ENCODE measurements around the gene KRTAP13-1.

DNA sequence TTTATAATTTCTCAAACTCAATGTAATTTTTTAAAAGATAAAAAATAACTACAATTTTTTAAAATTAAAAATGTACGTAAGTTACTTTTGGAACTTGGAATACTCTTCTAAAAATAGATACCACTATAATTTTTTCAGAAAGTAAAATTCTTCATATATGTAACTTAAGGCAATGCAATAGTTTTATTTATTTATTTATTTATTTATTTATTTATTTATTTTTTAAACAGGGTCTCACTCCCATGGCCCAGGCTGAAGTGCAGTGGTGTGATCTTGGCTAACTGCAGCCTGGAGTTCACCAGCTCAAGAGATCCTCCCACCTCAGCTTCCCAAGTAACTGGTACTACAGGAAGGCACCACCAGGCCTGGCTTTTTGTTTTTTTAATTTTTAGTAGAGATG is 44.3 kb upstream of the KRTAP13-1 start:
- TF ChIP-seq, protein P1, sequence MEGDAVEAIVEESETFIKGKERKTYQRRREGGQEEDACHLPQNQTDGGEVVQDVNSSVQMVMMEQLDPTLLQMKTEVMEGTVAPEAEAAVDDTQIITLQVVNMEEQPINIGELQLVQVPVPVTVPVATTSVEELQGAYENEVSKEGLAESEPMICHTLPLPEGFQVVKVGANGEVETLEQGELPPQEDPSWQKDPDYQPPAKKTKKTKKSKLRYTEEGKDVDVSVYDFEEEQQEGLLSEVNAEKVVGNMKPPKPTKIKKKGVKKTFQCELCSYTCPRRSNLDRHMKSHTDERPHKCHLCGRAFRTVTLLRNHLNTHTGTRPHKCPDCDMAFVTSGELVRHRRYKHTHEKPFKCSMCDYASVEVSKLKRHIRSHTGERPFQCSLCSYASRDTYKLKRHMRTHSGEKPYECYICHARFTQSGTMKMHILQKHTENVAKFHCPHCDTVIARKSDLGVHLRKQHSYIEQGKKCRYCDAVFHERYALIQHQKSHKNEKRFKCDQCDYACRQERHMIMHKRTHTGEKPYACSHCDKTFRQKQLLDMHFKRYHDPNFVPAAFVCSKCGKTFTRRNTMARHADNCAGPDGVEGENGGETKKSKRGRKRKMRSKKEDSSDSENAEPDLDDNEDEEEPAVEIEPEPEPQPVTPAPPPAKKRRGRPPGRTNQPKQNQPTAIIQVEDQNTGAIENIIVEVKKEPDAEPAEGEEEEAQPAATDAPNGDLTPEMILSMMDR (IDR thresholded peaks at IDR 0.05), result no peak
- TF ChIP-seq POLR2A (IDR thresholded peaks at IDR 0.05; ENCODE audit: low read length), result no peak
- TF ChIP-seq, protein P2, sequence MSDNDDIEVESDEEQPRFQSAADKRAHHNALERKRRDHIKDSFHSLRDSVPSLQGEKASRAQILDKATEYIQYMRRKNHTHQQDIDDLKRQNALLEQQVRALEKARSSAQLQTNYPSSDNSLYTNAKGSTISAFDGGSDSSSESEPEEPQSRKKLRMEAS (IDR thresholded peaks at IDR 0.05), result no peak
- TF ChIP-seq EP300 (IDR thresholded peaks at IDR 0.05), result no peak
- TF ChIP-seq MYC (IDR thresholded peaks at IDR 0.05; ENCODE audit: borderline replicate concordance, low read length), result no peak
- no peak; the same call in 1 of the 2 replicates for TF ChIP-seq ZC3H11A (IDR thresholded peaks at IDR 0.05)
- TF ChIP-seq, protein P3, sequence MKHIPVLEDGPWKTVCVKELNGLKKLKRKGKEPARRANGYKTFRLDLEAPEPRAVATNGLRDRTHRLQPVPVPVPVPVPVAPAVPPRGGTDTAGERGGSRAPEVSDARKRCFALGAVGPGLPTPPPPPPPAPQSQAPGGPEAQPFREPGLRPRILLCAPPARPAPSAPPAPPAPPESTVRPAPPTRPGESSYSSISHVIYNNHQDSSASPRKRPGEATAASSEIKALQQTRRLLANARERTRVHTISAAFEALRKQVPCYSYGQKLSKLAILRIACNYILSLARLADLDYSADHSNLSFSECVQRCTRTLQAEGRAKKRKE (CRISPR knock-in tag; IDR thresholded peaks at IDR 0.05; ENCODE audit: low read depth), result no peak
- TF ChIP-seq, protein P4, sequence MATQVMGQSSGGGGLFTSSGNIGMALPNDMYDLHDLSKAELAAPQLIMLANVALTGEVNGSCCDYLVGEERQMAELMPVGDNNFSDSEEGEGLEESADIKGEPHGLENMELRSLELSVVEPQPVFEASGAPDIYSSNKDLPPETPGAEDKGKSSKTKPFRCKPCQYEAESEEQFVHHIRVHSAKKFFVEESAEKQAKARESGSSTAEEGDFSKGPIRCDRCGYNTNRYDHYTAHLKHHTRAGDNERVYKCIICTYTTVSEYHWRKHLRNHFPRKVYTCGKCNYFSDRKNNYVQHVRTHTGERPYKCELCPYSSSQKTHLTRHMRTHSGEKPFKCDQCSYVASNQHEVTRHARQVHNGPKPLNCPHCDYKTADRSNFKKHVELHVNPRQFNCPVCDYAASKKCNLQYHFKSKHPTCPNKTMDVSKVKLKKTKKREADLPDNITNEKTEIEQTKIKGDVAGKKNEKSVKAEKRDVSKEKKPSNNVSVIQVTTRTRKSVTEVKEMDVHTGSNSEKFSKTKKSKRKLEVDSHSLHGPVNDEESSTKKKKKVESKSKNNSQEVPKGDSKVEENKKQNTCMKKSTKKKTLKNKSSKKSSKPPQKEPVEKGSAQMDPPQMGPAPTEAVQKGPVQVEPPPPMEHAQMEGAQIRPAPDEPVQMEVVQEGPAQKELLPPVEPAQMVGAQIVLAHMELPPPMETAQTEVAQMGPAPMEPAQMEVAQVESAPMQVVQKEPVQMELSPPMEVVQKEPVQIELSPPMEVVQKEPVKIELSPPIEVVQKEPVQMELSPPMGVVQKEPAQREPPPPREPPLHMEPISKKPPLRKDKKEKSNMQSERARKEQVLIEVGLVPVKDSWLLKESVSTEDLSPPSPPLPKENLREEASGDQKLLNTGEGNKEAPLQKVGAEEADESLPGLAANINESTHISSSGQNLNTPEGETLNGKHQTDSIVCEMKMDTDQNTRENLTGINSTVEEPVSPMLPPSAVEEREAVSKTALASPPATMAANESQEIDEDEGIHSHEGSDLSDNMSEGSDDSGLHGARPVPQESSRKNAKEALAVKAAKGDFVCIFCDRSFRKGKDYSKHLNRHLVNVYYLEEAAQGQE (IDR thresholded peaks at IDR 0.05), result no peak
- no peak for TF ChIP-seq HOXB5 (CRISPR knock-in tag; IDR thresholded peaks at IDR 0.05)
- no peak for TF ChIP-seq NR3C1 (IDR thresholded peaks at IDR 0.05)
- no peak for TF ChIP-seq ZFP36 (IDR thresholded peaks at IDR 0.05; ENCODE audit: borderline replicate concordance, partially characterized antibody)
- TF ChIP-seq RAD21 (conservative IDR thresholded peaks at IDR 0.05 in 1 of 2, IDR thresholded peaks at IDR 0.05 in 1 of 2), result no peak
- TF ChIP-seq, protein P5, sequence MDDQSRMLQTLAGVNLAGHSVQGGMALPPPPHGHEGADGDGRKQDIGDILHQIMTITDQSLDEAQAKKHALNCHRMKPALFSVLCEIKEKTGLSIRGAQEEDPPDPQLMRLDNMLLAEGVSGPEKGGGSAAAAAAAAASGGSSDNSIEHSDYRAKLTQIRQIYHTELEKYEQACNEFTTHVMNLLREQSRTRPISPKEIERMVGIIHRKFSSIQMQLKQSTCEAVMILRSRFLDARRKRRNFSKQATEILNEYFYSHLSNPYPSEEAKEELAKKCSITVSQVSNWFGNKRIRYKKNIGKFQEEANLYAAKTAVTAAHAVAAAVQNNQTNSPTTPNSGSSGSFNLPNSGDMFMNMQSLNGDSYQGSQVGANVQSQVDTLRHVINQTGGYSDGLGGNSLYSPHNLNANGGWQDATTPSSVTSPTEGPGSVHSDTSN (IDR thresholded peaks at IDR 0.05), result no peak
